ENCODE measurements around the gene F11.
A peak's percentile ranks its signal among the peaks of the same experiment; 100 is the strongest.
"Not testable (repeated sequence)": the region's sequence is repeated elsewhere in the genome, so short reads cannot be mapped to it uniquely, and the experiment has no call there.

The F11 gene

GRCh38 chr4:186250760-186251159 is 15.2 kb upstream of the F11 start:
- no peak for DNase-seq

GRCh38 chr4:186255122-186255521 is 10.9 kb upstream of the F11 start:
- DNase-seq = no peak

- no peak for DNase-seq
These were observed 7.7 kb upstream of the F11 start for GRCh38 chr4:186258216-186258811.

GRCh38 chr4:186260117-186260503 is 5.9 kb upstream of the F11 start:
- DNase-seq = no peak

- DNase-seq = no peak
These were observed 5.2 kb upstream of the F11 start for GRCh38 chr4:186260504-186261448.

GRCh38 chr4:186264660-186265059 is 1.3 kb upstream of the F11 start:
- DNase-seq = no peak

GRCh38 chr4:186265250-186265649 is 739 bp upstream of the F11 start:
- not testable (repeated sequence) for DNase-seq

GRCh38 chr4:186266729-186267456 is 904 bp downstream of the F11 start:
- no peak for DNase-seq

GRCh38 chr4:186271081-186271678 is 5.2 kb downstream of the F11 start:
- DNase-seq = no peak

GRCh38 chr4:186272699-186273391 is 6.9 kb downstream of the F11 start:
- DNase-seq = no peak

GRCh38 chr4:186273392-186273789 is 7.4 kb downstream of the F11 start:
- DNase-seq = not testable (repeated sequence)

- DNase-seq = no peak
These were observed 17.3 kb downstream of the F11 start for GRCh38 chr4:186283311-186283710.

- no peak for DNase-seq
These were observed 19.2 kb downstream of the F11 start for GRCh38 chr4:186285147-186285546.

GRCh38 chr4:186286581-186286980 is 20.6 kb downstream of the F11 start:
- DNase-seq = no peak

GRCh38 chr4:186291256-186291890 is 25.4 kb downstream of the F11 start:
- no peak for DNase-seq

- DNase-seq = no peak
These were observed 28.2 kb downstream of the F11 start for GRCh38 chr4:186294160-186294559.

- DNase-seq = no peak
These were observed 30.5 kb downstream of the F11 start for GRCh38 chr4:186296481-186296880.

GRCh38 chr4:186297013-186297645 is 31.1 kb downstream of the F11 start:
- DNase-seq = peak in 1 of 2 donors; percentile 29

GRCh38 chr4:186298031-186298647 is 32.1 kb downstream of the F11 start:
- no peak for DNase-seq

- DNase-seq = no peak
These were observed 33.3 kb downstream of the F11 start for GRCh38 chr4:186299291-186299690.

Measured in CD4-positive, alpha-beta T cell treated with Interferon alpha-2 for 1 hour (primary cell).